ENCODE measurements around the gene NID2.

NID2 gene

DNA sequence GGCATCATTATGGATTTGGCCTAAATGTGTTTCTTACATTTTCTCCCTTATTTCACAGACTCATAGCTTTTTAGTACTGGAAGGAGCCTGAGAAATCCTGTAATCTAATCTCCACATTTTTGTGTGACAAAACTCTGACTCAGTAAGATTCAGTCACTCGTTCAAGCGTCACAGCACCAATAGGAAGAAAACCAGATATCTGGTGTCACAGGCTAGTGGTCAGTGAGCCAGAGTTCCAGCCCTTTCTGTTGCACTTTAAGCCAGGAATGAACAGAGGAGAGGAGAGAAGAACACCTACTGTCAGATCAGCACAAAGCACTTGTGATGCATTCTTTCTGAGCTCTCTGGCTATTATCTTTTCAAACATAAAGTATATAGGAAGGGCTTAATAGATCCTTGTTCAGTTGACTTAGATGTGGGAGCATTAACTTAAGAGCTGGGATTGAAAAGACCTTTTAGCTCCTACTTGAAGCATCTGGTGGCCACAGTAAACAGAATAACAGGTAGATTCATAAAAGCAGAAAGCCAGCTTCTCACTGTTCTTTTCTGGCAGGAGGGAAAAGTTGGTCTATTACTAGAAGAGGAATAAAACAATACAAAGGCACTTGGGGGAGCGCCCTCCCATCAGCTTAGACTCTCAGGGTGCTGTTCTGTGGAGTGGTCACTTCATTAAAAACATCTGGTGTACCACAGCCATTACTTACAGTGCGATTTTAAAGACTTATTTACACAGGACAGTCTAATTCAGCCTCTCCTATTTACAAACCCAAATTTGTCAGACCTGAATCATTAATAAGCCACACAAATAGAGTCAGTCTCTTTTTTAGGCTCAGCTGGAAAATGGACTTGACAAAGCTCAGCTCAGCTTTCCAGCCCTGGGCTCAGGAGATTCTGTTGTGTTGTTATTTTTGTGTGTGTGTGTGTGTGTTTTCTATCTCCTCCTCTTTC lies 12.2 kb upstream of the NID2 start:
- DNase-seq (ENCODE audit: extremely low read depth in 1 of 2, low read depth in 1 of 2): no peak

DNA sequence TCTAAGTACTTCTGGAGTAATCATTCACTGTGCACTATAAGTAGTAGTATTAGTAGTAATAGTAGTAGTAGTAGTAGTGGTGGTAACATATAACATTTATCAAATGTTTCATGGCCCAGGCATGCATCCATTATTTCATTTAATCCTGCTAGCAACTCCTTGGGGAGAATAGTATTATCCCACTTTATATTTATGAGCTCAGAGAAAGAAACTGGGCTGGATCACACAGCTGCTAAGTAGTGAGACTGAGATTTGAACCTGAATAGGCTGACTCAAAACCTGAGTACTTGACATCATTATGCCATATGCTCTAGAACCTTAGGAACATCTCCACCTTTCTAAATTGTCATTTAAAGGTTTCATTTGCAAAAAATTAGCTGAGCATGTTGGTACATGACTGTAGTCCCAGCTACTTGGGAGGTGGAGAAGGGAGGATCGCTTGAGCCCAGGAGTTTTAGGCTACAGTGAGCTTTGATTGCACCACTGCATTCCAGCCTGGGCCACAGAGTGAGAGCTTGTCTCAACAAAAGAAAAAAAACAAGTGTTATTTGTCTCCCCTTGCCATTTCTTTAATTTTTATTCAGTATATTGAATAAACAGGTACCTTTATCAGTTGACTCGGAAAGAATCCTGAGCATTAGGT lies 11.4 kb upstream of the NID2 start:
- no peak for DNase-seq (ENCODE audit: extremely low read depth in 1 of 2, low read depth in 1 of 2)

DNA sequence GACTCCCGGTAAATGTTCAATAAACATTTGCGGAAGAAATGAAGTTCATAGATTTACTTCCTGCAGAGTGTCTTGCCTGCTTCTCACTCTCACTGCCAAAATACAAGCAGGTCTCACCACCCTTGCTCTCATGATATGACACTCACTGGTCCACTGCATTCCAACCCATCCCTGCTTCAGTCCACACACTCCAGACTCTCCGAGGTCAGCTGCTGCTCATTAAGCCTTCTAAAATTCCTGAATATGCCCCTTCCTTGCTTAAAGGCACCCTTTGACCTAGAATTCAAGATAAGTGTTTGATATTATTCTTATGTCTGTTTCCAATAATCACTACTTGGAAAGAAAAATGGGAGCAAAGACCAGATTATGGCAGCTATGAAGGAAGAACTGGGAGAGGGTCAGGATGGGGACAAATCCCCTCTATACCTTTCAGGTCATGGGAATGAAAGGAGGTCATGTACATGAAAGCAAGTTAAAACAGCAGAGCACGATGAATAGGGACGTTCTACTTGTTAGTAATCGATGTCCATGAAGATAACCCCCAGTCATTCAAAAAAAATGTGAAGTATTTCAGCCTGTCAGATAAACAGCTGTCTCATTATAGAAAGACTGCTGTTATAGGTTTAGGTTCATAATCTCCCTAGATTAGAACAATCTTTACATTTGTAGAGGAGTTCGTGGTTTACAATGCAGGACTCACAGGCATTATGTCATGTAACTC lies 10.5 kb upstream of the NID2 start:
- no peak for DNase-seq (ENCODE audit: extremely low read depth in 1 of 2, low read depth in 1 of 2)

DNA sequence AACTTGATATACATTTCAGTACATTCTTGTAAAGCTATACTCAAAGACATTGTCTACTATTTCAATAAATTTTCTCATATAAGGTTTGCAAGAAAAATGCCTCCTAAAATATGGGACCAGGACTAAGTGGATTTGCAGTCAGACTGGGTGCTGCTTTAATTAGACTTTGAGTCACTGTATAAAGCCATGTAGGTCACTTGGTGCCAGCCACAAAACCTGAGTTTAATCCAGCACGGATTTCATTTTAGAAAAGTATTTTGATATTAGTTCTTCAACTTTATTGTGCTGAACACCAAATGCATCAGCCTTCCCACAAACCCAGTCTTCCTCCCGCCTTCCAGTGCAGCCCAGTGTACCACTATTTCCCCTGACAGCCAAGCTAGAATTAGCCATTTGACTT lies 9.9 kb upstream of the NID2 start:
- no peak for DNase-seq (ENCODE audit: extremely low read depth in 1 of 2, low read depth in 1 of 2)

DNA sequence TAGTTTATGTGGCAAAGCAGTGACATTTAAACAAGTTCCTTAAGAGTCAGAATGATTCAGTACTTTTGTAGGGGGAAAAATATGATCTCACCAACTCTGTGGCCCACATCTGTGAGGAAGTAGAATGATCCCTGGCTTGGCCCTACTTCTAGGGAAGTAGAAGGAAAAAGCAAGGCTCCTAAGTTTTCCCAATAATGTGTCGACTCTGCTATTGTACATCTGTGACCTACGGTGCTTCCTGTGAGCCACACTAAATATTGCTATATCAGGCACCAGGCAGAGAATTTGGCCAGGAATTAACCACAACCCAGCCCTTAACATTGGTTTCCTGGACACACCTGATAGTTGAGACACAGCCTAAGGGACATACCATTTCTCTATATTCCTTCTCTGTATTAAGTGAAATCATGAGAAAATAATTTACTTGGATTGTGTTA lies 9.3 kb upstream of the NID2 start:
- DNase-seq (ENCODE audit: extremely low read depth in 1 of 2, low read depth in 1 of 2): no peak

DNA sequence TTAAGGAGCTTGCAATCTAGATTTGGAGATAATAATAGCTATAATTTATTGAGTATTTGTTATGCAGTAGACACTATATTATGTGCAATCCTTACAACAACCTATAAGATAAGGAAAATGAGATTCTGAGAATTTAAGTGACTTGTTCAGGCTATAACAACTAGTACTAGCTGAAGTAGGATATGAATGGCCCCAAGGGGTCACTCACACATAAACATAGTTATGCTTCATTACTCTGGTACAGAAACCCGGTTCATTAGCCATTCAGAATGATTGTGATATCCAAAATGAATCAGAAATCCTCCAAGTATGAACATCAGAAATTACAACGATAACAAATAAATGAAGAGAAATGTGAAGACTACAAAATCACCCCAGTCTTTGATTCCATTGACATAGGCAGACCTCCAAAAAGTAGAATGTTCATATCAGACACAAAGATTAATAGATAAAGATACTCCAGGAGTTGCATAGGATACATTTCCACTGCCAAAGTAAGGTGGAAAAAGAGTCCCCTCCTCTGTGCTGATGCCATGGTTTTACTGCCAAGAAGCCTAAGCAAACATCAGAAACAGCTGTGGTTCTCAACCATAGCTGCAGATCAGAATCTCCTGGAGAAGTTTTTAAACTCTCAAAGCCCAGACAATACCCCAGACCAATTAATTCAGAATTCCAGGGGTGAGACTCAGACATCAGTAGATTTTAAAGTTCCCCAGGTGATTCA lies 8.6 kb upstream of the NID2 start:
- DNase-seq (ENCODE audit: extremely low read depth in 1 of 2, low read depth in 1 of 2): no peak

DNA sequence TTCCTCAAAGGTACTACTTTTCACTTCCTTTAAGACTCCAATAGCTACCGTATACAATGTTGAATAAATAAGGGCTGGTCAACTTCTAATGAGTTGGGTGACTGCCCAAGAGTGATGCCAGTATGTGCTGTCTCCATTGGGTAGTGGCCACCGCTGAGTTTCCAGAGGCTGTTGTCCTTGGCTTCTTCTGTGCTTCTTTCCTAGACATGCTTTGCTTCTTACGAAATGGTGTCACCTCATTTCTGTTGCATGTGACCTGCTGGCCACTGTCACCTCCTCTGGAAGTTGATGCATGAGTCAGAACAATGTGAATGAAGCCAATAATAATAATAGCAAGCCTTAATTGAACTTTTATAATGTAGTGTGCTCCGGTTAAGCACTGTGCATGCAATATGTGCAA lies 7.5 kb upstream of the NID2 start:
- DNase-seq (ENCODE audit: extremely low read depth in 1 of 2, low read depth in 1 of 2): no peak

DNA sequence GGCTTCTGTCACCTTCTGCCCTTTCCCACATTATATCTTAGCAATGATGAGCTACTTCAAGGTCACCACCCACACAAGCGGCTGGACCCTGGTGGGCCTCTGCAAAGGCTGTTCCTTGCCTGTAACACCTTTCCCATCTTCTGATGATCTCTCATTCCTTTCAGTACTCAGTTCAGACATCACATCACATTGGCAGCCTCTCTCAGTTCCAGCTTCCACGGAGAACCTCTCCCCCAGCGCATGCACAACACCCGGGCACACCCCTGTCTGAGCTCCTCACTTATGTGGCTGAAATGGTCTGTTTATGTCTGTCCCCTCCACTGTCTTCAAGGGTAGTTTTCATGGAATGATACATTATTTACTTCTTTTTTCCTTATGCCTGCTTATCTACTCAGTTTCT lies 6.5 kb upstream of the NID2 start:
- DNase-seq (ENCODE audit: extremely low read depth in 1 of 2, low read depth in 1 of 2): no peak

DNA sequence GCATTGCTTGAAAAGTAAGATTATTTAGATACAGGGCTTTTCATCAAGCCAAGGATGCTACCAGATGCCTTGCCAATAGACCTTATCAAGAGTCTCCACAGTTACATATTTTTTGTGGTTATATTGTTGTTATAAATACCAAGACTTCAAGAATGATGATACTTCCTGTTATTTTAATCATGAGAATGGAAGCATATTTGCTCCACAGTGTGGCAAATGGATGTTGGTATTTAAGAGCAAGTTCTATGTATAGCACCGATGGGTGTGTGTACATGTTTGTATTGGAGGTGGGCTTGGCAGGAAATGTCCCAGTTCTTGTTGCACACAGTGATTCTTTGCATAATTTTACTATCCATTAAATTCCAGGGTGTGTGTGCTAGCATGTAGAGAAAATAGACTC lies 4.4 kb upstream of the NID2 start:
- no peak for DNase-seq (ENCODE audit: extremely low read depth in 1 of 2, low read depth in 1 of 2)

DNA sequence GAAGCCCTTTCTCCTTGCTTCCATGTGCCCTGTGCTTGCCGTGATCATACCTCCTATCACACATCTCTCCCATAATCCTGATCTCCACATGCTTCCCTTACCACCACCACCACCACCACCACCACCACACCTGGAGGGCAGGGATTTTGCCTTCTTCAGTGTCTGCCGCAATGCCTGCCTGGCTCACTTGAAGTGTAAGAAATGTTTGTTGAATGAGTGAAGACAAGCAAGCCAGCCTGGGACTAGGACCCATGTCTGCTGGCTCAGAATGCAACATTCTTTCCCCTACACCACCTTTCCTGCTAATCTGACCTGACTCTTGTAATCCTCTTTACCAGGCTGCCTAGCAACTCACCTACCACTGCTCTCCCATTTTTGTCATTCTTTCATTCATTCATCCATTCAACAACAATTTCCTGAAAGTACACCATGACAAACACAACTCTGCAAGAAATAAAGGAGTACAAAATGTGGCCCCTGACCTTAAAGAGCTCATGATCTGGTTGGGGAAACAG lies 3.5 kb upstream of the NID2 start:
- DNase-seq (ENCODE audit: extremely low read depth in 1 of 2, low read depth in 1 of 2): no peak

DNA sequence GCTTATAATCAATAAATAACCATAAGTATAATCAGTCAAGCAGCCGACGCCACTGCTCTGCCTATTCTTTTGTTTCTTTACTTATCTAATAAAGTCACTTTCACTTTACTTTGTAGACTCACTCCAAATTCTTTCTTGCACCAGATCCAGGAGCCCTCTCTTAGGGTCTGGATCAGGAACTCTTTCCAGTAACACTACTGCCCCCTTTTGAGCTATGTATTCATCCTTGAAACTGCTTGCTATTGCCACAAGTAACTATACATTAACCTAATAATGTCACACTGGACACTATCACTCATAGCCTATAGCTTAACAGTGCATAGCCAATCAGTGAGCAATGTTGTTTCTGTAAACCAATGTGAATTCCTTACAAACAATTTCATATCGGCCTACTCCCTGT lies 2.8 kb upstream of the NID2 start:
- no peak for DNase-seq (ENCODE audit: extremely low read depth in 1 of 2, low read depth in 1 of 2)

DNA sequence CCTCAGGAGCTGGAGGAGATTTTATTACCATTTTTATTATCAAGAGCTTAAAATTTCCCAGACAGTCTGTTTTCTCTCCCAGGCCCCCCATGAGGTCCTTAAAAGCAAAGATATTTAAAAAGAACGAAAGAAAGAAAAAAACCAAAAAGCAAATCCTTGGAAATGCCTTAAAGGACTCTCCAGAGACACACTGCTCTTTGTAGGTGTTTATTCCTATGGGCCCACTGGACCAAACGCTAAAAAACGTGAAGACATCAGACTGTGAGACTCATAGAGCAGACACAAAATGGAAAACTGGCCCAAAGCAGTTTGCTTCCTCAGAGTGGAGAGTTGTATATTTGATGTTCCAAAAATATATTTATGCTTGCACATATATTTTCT lies 1.2 kb upstream of the NID2 start:
- no peak for DNase-seq (ENCODE audit: extremely low read depth in 1 of 2, low read depth in 1 of 2)

DNA sequence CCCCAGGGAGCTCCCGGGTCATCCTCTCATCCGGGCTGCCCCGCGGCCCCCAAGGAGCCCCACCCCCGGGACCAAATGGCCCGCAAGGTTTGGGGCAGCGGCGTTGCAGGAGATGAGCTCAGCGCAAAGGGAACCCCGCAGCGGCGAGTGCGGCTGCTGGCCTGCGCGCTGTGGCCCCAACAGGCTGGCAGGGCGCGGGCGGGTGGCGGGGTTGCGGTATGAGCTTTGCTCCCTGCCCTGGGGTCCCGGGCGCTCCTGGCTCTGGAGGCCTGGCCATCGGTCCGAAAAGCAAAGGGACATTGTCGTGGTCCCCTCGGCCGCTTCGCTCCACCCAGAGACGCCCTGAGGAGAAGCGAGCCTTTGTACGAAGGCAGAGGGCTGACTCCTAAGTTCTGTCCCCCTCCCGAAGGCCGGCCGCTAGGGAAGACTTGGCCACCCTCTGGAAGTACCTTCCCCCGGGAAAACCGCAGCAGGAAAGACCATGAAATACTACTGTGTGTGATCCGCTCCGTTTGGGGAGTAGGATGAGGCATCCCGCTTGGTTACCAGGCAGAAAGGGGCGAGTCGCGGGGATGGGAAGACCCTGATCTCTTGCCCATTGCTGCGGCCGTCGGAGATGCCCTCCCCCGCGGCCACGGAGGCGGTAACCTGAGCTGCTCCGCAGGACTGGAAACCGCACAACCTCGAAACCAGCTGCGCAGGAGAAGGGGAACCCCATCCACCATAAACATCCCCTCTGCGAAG lies 620 bp upstream of the NID2 start:
- DNase-seq (ENCODE audit: extremely low read depth in 1 of 2, low read depth in 1 of 2): no peak

DNA sequence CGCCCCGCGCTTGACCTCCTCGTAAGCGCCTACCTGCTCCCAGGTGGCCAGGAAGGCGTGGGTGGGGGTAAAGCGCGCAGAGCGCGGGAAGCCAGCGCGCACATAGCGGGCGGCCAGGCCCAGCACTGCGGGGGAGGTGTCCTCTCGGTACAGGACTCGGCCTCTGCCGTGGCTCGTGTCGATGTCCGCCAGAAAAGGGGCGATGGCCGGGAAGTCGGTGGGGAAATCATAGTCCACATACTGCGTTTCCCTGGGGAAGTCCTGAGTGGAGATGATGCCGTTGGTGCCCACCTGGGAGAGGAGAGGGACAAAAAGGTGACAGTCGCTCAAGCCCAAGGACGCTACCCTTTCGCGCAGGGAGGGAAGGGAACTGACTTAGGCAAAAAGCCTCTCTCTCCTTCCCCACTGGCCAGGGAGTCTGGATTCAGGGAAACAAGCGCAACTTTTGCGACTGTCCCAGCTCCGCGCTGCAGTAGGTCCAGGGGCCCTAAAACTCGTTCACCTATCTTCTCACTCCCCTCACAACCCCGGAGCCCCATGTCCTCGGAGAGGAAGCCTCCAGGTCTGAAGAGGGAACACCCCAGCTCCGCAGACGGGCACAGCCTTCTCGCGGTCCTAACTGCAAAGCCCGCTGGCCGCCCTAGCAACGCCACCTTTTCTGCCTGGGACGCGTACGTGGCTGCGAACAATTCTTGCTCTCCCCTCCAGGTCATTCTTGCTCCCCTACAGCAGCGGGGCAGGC lies 815 bp downstream of the NID2 start:
- no peak for DNase-seq (ENCODE audit: extremely low read depth in 1 of 2, low read depth in 1 of 2)

DNA sequence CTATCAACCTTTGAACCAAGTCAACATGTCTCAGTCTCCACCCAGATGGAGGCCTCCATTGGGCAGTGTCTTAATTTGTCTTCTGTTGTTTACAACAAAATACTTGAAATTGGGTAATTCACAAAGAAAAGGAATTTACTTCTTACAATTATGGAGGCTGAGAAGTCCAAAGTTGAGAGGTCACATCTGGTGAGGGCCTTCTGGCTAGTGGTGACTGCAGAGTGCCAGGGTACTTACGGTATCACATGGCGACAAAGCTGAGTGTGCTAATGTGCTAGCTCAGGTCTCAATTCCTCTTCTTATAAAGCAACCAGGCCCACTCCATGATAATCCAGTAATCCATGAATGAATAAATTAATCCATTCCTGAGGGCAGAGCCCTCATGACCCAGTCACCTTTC lies 4.7 kb downstream of the NID2 start:
- no peak for DNase-seq (ENCODE audit: extremely low read depth in 1 of 2, low read depth in 1 of 2)

DNA sequence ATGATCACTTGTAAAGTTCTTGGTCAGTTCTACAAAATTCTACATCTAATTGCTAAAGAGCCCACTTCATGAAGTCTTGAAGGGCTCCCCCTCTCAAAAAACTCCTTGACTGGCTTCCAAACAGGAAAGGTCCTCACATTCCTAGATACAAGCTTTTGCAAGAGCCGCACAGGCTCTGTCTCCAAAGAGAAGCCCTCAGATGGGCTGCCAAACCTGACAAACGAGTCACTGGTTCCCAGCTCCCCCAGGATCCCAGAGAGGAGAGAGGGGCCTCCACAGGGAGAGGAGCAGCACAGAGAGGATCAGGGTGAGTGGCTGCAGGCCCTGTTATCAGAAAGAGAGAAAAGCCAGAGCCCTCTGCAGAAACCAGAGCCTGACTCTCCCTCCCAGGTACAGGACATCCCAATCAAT lies 5.8 kb downstream of the NID2 start:
- no peak for DNase-seq (ENCODE audit: extremely low read depth in 1 of 2, low read depth in 1 of 2)

DNA sequence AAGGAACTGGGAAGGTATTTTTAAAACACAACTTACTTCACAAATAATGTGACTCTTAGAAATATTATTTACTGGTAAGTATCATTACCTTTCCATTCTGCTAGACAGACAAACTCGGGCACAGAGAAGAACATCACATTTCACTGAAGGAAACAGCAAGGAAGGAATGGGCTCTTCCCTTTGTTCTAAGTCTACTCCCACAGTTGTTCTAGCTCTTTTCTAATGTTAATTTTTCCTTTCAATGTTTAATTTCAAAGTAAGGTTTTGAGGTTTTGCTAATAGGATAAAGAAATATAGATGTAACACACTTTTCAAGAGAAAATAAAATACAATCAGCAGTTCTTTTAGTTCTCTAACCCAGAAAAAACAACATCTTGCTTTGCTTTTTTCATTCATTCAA lies 7.0 kb downstream of the NID2 start:
- no peak for DNase-seq (ENCODE audit: extremely low read depth in 1 of 2, low read depth in 1 of 2)

DNA sequence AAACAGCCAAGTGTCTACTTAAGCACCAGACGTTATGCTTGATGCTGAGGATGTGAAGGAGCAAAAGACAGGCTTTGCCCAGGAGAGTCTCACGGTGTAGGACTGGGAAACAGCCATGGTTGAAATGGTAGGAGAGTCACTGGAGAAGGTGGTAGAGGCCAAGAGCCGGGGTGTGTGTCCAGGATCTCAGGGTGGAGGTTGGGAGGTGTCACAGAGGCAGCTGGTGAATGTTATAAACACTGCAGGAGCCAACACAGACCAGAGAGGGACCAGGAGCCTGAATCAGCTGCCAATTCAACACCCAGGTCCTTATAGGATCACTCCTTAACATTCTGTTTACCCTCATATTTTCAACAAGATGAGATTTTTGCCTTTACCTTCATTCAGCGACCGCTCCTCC lies 7.5 kb downstream of the NID2 start:
- DNase-seq (ENCODE audit: extremely low read depth in 1 of 2, low read depth in 1 of 2): no peak

DNA sequence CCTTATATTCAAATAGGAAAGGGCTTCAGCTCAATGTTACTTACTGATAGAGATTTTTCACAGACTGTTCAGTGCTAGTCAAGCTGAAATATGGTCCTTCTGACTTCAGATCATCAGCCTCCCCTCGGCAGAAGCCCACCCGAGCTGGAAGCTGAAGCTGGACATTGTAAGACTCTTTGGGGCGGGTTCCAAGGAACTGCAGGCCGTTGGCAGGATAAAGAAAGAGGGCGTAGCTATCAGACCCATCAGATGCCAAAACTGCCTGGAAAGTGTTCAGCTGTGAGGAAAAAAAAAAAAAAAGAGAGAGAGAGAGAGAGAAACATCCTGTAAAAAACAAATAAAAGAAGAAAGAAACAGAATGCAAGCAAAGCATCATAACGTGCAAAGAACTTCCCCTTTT lies 8.8 kb downstream of the NID2 start:
- DNase-seq (ENCODE audit: extremely low read depth in 1 of 2, low read depth in 1 of 2): no peak

DNA sequence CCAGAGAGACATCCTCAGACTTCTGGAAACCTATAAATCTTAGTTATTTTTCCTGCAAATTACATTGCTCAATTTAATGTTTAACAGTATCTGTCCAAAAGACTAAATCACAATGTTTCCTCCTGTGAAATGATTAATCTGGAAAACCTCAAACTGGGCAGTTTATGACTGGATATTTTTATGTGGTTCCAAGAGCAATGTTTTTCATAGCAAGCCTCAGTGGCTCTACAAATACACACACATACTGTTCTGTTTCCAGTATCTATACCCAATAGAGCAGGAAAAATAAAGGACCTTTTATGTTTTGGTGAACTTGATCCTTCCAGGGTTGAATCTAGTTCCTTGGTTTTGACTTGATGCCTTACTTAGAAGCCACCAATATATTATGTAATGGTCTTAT lies 9.2 kb downstream of the NID2 start:
- DNase-seq (ENCODE audit: extremely low read depth in 1 of 2, low read depth in 1 of 2): no peak
